ENCODE results near the gene PUM1.
A peak's percentile ranks its signal among the peaks of the same experiment; 100 is the strongest.
"Not testable (repeated sequence)": the region's sequence is repeated elsewhere in the genome, so short reads cannot be mapped to it uniquely, and the experiment has no call there.

Gene PUM1

DNA sequence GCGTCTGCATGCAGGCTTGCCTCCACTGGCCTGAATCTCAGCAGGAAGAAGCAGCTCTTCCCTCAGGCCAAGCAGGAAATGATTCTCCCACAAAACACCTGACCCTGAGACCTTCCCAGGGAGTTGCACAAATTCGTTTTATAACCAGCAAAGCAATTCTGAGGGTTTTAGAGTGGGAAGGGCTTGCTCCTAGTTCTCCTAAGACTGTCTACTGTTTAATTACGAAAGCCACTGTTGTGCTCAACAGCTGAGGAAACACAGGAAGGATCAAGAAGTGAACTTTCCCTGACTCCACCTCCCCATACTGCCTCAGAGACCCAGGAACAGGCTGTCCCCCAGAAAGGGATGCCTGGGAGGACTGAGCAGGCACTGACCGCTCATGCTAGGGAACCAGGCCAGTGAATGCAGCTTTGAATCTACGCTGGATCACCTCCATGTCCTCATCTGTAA is 37.0 kb upstream of the PUM1 start:
- no peak overlapping the region for H3K4me3 ChIP-seq (replicated peaks; ENCODE audit: low read depth, low read length)
- TF ChIP-seq, protein P1, sequence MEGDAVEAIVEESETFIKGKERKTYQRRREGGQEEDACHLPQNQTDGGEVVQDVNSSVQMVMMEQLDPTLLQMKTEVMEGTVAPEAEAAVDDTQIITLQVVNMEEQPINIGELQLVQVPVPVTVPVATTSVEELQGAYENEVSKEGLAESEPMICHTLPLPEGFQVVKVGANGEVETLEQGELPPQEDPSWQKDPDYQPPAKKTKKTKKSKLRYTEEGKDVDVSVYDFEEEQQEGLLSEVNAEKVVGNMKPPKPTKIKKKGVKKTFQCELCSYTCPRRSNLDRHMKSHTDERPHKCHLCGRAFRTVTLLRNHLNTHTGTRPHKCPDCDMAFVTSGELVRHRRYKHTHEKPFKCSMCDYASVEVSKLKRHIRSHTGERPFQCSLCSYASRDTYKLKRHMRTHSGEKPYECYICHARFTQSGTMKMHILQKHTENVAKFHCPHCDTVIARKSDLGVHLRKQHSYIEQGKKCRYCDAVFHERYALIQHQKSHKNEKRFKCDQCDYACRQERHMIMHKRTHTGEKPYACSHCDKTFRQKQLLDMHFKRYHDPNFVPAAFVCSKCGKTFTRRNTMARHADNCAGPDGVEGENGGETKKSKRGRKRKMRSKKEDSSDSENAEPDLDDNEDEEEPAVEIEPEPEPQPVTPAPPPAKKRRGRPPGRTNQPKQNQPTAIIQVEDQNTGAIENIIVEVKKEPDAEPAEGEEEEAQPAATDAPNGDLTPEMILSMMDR (IDR thresholded peaks at IDR 0.05; ENCODE audit: low read depth, low read length, missing control alignments): no peak
- DNase-seq (ENCODE audit: extremely low read depth, low read depth): peak; percentile 65

DNA sequence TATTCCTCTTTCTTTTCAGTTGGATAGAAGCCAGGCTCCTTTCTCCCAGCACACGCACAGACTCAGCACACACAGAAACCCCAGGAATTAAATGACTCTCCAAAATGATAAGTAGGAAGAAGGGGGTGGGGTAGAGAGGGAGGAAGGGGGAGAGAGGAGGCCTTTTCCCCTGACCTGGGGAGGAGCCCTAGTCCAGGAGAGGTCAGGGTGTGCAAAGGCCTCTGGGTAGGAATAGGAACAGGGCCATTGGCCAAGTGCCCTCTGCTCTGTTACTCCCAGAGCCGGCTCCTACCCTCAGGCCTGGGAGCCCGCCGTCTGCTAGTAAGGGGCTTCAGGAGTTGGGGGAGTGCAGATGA is 35.6 kb upstream of the PUM1 start:
- TF ChIP-seq, protein P1 (IDR thresholded peaks at IDR 0.05; ENCODE audit: low read depth, low read length, missing control alignments): no peak

DNA sequence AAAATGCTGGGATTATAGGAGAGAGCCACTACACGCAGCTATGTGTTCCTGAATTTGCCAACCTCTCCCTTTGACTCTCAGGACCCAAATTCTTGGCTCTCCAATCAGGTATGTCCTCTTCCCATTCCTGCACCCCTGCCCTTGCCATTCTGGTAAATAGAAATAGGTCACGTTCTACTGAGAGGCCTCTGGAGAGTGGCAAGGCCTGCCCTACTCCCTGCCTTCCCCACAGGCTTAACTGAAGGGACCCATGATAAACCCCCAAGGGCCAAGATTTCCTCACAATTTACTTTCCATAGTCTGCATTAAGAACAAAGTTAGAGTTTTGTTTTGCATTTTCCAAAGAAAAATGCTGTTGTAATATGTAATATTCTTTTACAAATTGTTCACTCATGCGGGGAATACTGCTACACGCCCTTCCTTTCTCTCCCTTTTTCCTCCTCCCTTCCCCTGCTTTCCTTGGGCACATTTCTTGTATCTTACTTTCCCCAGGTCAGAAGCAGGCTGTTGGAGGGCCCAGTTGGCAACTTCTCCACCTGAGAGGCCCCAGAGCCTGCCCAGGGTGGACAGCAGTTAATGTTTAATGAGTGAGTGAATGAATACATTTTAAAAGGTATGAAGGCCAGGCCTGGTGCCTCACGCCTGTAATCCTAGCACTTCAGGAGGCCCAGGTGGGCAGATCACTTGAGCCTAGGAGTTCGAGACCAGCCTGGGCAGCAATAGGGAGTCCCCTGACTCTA is 33.9 kb upstream of the PUM1 start:
- H3K4me3 ChIP-seq (replicated peaks; ENCODE audit: low read depth, low read length): no peak overlapping the region
- DNase-seq (ENCODE audit: extremely low read depth, low read depth): no peak
- TF ChIP-seq, protein P1 (IDR thresholded peaks at IDR 0.05; ENCODE audit: low read depth, low read length, missing control alignments): no peak

More for the DNA sequence above, 35.6 kb upstream of the PUM1 start:
- H3K4me3 ChIP-seq (replicated peaks; ENCODE audit: low read depth, low read length): no peak overlapping the region
- DNase-seq (ENCODE audit: extremely low read depth, low read depth): peak; percentile 55

DNA sequence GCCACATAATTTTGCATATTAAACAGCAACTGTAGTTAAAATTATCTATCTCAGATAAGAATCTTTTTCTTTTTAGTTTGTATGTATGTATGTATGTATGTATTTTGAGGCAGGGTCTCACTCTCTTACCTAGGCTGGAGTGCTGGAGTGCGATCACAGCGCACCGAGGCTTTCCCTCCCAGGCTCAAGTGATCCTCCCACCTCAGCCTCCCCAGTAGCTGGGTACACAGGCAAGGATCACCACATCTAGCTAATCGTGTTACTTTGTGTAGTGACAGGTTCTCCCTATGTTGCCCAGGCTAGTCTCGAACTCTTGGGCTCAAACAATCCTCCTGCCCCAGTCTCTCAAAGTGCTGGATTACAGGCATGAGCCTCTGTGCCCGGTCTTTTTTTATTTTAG is 30.5 kb upstream of the PUM1 start:
- no peak for DNase-seq (ENCODE audit: extremely low read depth, low read depth)
- H3K4me3 ChIP-seq (replicated peaks; ENCODE audit: low read depth, low read length): no peak overlapping the region
- TF ChIP-seq, protein P1 (IDR thresholded peaks at IDR 0.05; ENCODE audit: low read depth, low read length, missing control alignments): no peak

DNA sequence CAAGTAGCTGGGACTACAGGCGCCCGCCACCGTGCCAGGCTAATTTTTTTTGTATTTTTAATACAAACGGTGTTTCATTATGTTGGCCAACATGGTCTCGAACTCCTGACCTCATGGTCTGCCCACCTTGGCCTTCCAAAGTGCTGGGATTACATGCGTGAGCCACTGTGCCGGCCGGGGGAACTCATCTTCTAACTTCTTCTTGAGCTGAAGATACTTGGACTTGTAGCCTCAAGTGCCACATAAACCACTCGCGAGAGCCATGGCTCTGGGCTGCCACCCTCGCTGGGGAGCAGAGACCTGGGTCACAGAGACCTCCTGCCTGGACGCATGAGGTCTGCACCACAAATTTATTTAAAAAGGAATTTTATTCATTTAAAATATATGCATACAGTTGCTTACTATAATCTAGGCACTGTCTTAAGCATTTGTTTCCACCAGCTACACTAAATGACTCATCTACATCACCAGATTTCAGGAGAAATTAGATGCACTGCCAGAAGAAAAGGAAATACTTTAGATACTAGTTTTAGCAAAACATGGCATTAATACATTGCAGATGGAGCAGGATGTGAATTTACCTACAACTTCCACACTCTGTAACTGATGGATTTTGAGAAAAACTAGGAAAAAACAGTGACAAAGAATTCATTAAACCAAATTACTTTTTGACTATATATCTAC is 29.9 kb upstream of the PUM1 start:
- peak; percentile 70 for DNase-seq (ENCODE audit: extremely low read depth, low read depth)
- TF ChIP-seq, protein P1 (IDR thresholded peaks at IDR 0.05; ENCODE audit: low read depth, low read length, missing control alignments): no peak
- no peak overlapping the region for H3K4me3 ChIP-seq (replicated peaks; ENCODE audit: low read depth, low read length)

DNA sequence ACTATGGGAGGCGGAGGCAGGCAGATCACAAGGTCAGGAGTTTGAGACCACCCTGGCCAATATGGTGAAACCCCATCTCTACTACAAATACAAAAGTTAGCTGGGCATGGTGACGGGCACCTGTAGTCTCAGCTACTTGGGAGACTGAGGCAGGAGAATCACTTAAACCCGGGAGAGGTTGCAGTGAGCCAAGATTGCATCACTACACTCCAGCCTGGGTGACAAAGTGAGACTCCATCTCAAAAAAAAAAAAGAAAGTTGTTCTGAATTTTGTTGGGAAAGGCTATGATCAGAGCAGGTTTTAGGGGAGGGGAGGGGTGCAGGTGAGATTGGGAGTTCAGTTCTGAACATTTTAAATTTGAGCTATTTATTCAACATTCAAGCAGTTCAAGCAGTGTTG is 22.6 kb upstream of the PUM1 start:
- H3K4me3 ChIP-seq (replicated peaks; ENCODE audit: low read depth, low read length); DNase-seq (ENCODE audit: extremely low read depth, low read depth): not testable (repeated sequence)

DNA sequence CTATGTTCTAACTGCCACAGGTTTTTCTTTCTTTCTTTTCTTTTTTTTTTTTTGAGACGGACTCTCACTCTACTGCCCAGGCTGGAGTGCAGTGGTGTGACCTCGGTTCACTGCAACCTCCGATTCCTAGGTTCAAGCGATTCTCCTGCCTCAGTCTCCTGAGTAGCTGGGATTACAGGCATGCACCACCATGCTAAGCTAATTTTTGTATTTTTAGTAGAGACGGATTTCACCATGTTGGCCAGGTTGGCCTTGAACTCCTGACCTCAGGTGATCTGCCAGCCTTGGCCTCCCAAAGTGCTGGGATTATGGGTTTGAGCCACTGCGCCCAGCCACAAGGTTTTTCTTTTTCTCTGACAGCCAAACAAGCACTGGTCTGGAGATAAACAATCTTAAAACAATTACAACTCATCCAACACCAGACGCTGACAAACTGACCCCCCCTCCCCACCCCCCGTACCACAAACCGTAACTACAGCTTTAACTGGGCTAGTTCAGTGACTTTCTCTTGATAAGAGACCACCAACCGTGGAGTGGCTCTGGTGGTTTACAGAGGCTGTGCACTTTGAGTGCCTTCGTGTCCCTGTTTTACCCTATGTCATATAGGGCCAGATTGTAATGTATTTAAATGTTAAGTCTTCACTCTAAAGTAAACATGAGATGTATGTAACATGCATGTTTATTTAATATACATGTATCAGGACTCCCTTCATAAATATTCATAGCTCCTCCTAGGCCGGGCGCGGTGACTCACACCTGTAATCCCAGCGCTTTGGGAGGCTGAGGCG is 19.5 kb upstream of the PUM1 start:
- H3K4me3 ChIP-seq (replicated peaks; ENCODE audit: low read depth, low read length): no peak overlapping the region
- TF ChIP-seq, protein P1 (IDR thresholded peaks at IDR 0.05; ENCODE audit: low read depth, low read length, missing control alignments): no peak
- DNase-seq (ENCODE audit: extremely low read depth, low read depth): no peak

Data from HFF-Myc (cell line).